GM21367 (cell line): ENCODE measurements around the gene GLCE.
"Not testable (repeated sequence)": the region's sequence is repeated elsewhere in the genome, so short reads cannot be mapped to it uniquely, and the experiment has no call there.

Experiments used
- ATAC-seq: cut with Tn5 transposase; IDR thresholded peaks from one replicate; pipeline ENCODE4 v1.9.1; 2021; ENCODE audit not compliant: unreplicated experiment

Gene GLCE

GRCh38 chr15:69158201-69158842 is 2.1 kb upstream of the GLCE start:
- no peak for ATAC-seq

- no peak for ATAC-seq
These were observed 1.6 kb upstream of the GLCE start for GRCh38 chr15:69158843-69159240.

GRCh38 chr15:69159805-69160140 is 662 bp upstream of the GLCE start:
- ATAC-seq: no peak

- no peak for ATAC-seq
These were observed 843 bp downstream of the GLCE start for GRCh38 chr15:69161079-69161877.

- no peak for ATAC-seq
These were observed 1.4 kb downstream of the GLCE start for GRCh38 chr15:69161878-69162213.

- no peak for ATAC-seq
These were observed 2.8 kb downstream of the GLCE start for GRCh38 chr15:69163141-69163669.

- no peak for ATAC-seq
These were observed 4.6 kb downstream of the GLCE start for GRCh38 chr15:69164807-69165636.

GRCh38 chr15:69165637-69166025 is 5.2 kb downstream of the GLCE start:
- ATAC-seq: no peak

- no peak for ATAC-seq
These were observed 6.9 kb downstream of the GLCE start for GRCh38 chr15:69167218-69167846.

GRCh38 chr15:69168361-69168760 is 7.9 kb downstream of the GLCE start:
- not testable (repeated sequence) for ATAC-seq

GRCh38 chr15:69169540-69169939 is 9.1 kb downstream of the GLCE start:
- ATAC-seq: not testable (repeated sequence)

GRCh38 chr15:69170597-69170996 is 10.2 kb downstream of the GLCE start:
- no peak for ATAC-seq

- ATAC-seq: no peak
These were observed 12.4 kb downstream of the GLCE start for GRCh38 chr15:69172847-69173246.

GRCh38 chr15:69175536-69175935 is 15.1 kb downstream of the GLCE start:
- ATAC-seq: no peak

GRCh38 chr15:69181424-69181823 is 21.0 kb downstream of the GLCE start:
- ATAC-seq: no peak

GRCh38 chr15:69185216-69185615 is 24.8 kb downstream of the GLCE start:
- no peak for ATAC-seq

GRCh38 chr15:69185706-69186105 is 25.3 kb downstream of the GLCE start:
- no peak for ATAC-seq

- no peak for ATAC-seq
These were observed 28.7 kb downstream of the GLCE start for GRCh38 chr15:69189157-69189556.

- no peak for ATAC-seq
These were observed 29.7 kb downstream of the GLCE start for GRCh38 chr15:69190091-69190490.

- ATAC-seq: no peak
These were observed 30.1 kb downstream of the GLCE start for GRCh38 chr15:69190504-69190903.
